NCI-H82 treated with DMSO at 0.1 percent for 48 hours (cell line): Measurements from ENCODE around the gene HEBP1.
A peak's percentile ranks its signal among the peaks of the same experiment; 100 is the strongest.

ENCODE experiments used
- DNase-seq: peaks from one replicate; lab custom pipeline; 2025; ENCODE audit not compliant: unreplicated experiment; lab: John Stamatoyannopoulos, UW

Gene HEBP1

GRCh38 chr12:12954878-12955625 lies 45.0 kb downstream of the HEBP1 start:
- no peak for DNase-seq

GRCh38 chr12:12954356-12954755 lies 45.7 kb downstream of the HEBP1 start:
- DNase-seq, result peak; percentile 51

GRCh38 chr12:12952036-12952435 lies 48.0 kb downstream of the HEBP1 start, which contains the start of gene GPRC5D:
Gene GPRC5D, minus strand, starts transcription at chr12:12952170. Its CDS starts 1,786 bp downstream, at chr12:12950384.
- DNase-seq, result no peak

GRCh38 chr12:12951504-12951903 lies 48.6 kb downstream of the HEBP1 start:
- no peak for DNase-seq

GRCh38 chr12:12947902-12948301 lies 52.2 kb downstream of the HEBP1 start:
- no peak for DNase-seq

GRCh38 chr12:12946686-12947355 lies 53.2 kb downstream of the HEBP1 start:
- no peak for DNase-seq

- DNase-seq, result no peak
These were observed 54.5 kb downstream of the HEBP1 start for GRCh38 chr12:12945591-12945990.

- no peak for DNase-seq
These were observed 56.3 kb downstream of the HEBP1 start for GRCh38 chr12:12943586-12944260.

GRCh38 chr12:12941450-12942350 lies 58.4 kb downstream of the HEBP1 start:
- no peak for DNase-seq

GRCh38 chr12:12939888-12940287 lies 60.2 kb downstream of the HEBP1 start:
- no peak for DNase-seq

GRCh38 chr12:12938541-12938940 lies 61.5 kb downstream of the HEBP1 start:
- no peak for DNase-seq

- no peak for DNase-seq
These were observed 63.0 kb downstream of the HEBP1 start for GRCh38 chr12:12936983-12937491.

GRCh38 chr12:12934556-12934955 lies 65.5 kb downstream of the HEBP1 start:
- no peak for DNase-seq

GRCh38 chr12:12933742-12934141 lies 66.3 kb downstream of the HEBP1 start:
- no peak for DNase-seq

- no peak for DNase-seq
These were observed 69.3 kb downstream of the HEBP1 start for GRCh38 chr12:12930633-12931219.

- DNase-seq, result no peak
These were observed 70.4 kb downstream of the HEBP1 start for GRCh38 chr12:12929696-12930095.

GRCh38 chr12:12927211-12928079 lies 72.6 kb downstream of the HEBP1 start:
- no peak for DNase-seq

- no peak for DNase-seq
These were observed 73.4 kb downstream of the HEBP1 start for GRCh38 chr12:12926571-12927071.

GRCh38 chr12:12925388-12925787 lies 74.7 kb downstream of the HEBP1 start:
- DNase-seq, result no peak
